ENCODE results near the gene KRTAP5-2.

GRCh38 chr11:1643146-1643690 is 45.1 kb upstream of the KRTAP5-2 start:
- TF ChIP-seq POLR2AphosphoS5 (IDR thresholded peaks at IDR 0.05; ENCODE audit: low read depth, low read length) (no peak), TAF1 (IDR thresholded peaks at IDR 0.05; ENCODE audit: borderline replicate concordance, insufficient read depth, low read length) (no peak)
